ENCODE measurements around the gene STX16.

Gene STX16

DNA sequence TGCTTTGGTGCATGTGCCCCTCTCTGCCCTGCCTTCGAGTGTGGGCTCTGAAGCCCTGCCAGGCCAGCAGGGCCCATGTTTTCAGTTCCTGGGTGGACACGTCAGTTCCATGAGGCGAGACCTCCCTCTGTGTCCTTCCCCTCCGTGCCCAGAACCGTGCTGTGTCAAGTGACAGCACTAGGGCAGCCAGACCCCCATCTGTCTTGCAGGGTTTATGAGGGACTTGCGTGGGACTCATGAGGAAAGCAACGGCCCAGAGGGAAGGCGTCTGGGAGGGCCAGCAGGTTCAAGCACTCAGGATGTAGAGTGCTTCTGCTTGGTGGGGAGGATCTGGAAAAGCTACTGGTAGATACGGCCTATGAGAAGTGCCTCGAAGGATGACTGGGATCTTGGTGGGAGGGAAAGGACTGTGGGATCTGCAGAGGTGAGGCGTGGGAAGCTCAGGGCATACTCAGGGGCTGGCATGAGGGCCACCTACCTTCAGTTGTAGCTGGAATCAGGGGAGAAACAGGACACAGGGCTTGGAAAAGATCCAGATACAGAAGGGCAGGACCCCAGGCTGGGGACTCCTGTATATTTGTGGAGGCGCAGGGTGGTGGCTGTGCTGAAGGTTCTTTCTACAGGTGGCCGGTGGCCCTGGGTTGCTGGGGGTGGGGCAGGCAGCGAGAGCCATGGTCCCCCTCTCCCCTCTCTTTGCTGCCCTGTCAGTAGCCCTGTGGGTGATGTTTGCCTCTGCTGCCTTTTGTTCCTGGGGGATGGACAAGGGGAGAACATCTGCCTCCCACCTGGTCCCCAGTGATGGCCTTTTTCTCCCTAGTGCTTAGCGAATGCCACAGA lies 47.0 kb downstream of the STX16 start:
- DNase-seq (ENCODE audit: low read depth), result no peak

- DNase-seq (ENCODE audit: low read depth), result no peak
Measured at GRCh38 chr20:58698741-58699622, 47.9 kb downstream of the STX16 start.

- no peak for DNase-seq (ENCODE audit: low read depth)
Measured at GRCh38 chr20:58699623-58700107, 48.6 kb downstream of the STX16 start.

DNA sequence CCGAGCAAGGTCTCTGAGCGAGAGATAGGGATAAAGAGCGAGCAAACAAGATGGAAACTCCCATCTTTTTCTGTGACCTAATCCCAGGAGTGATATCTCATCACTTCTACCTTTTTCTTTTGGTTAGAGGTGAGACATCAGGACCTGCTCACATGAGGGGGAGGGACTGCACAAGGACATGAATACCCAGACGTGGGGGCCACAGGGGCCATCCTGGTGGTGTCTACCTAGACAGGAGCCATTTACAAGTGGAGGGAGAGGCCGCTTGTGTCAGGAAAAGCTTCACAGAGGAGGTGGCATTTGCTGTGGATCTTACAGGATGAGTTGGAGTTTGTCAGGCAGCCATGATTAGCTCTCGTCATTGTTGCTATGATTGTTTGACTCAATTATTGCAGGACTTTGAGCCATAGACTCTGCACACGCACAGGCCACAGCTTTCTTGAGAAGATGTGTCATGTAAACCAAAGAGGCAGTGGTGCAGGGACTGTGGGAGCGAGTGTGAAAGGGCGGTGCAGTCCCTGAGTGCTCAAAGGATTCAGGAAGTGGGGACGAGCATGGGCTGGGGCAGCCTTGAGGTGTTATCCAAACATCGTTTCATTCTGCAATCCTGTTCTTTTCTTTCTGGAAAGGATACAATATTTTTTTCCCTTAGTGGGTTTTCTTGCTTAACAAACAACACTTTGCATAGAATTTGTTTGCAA lies 49.2 kb downstream of the STX16 start:
- no peak for DNase-seq (ENCODE audit: low read depth)

DNA sequence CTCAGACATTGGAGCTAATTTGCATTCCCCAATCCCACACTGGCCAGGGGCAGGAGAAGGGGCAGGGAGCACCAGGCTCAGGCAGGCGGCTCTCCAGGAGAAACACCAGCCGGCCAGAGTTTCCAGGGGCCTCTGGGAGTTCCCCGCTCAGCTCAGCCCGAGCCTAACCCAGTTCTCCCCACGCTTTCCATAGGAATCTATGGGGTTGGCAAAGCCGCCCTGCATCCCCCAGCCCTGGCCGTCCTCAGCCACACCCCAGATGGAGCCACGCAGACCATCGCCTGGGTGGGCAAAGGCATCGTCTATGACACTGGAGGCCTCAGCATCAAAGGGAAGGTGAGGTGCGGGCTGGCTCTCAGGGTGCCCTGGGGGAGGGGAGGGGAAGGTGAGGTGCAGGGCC lies 49.7 kb downstream of the STX16 start:
- no peak for DNase-seq (ENCODE audit: low read depth)

DNA sequence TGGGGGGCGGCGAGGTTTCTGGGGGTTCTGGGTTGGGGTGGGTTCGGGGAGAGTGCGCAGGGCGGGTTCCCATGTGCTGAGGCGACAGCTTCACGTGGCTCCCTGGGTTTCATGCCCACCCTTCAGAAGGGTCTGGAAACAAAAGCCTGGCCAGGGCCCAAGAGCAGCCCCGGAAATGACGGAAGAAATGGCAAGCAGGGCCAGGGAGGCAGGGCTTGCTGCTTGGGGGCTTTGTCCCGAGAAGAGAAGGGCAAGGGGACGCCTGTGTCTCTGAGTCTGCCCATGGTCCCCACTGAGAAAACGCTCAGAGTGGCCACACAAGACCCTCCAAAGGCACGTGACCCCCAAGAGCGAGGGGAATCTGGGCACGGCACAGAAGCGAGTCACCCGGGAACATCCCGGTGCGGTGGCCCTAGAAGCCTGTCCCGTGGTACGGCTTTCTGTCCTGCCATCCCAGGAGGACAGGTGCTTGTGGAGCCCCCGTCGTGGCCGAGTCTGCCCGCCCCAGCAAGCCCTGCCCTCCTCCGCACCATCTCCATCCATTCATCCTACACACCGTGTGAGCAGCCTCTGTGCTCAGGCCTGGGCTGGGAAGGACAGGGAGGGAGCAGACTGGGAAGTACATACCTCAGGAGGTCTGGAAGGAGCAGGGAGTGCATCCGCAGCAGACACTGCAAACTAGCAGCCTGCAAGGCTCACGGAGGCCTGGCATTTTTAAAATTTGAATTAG lies 50.5 kb downstream of the STX16 start:
- DNase-seq (ENCODE audit: low read depth), result no peak

GRCh38 chr20:58702161-58702510 lies 51.1 kb downstream of the STX16 start:
- no peak for DNase-seq (ENCODE audit: low read depth)

- no peak for DNase-seq (ENCODE audit: low read depth)
Measured at GRCh38 chr20:58702859-58703648, 52.0 kb downstream of the STX16 start.

DNA sequence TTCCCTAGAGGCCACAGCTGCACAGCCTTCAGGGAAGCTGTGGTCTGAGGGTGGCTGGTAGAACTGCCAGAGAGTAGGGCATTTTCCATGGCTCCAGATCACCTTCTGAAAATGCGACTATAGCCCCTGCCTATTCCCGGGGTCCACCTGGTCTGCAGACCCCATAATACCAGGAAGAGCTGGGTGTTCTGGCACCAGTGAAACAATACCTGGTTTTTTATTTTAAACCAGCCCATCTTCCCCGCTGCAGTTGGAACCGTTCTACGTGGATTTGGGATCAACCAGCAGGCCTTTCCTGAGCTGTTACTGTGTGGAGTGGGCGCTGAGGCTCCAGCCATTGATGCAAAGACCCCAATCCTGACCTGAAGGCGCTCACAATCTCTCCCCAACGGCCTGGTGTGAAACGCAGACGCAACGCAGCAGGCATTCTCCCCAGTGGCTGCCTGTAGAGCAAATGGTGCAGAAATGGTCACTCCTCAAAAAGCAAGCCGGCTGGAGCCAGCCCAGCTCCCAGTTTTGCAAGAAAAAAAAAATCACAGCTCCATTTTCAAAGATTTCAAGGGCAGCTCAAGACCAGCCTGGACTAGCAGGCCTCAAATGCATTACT lies 52.8 kb downstream of the STX16 start:
- DNase-seq (ENCODE audit: low read depth), result no peak

DNA sequence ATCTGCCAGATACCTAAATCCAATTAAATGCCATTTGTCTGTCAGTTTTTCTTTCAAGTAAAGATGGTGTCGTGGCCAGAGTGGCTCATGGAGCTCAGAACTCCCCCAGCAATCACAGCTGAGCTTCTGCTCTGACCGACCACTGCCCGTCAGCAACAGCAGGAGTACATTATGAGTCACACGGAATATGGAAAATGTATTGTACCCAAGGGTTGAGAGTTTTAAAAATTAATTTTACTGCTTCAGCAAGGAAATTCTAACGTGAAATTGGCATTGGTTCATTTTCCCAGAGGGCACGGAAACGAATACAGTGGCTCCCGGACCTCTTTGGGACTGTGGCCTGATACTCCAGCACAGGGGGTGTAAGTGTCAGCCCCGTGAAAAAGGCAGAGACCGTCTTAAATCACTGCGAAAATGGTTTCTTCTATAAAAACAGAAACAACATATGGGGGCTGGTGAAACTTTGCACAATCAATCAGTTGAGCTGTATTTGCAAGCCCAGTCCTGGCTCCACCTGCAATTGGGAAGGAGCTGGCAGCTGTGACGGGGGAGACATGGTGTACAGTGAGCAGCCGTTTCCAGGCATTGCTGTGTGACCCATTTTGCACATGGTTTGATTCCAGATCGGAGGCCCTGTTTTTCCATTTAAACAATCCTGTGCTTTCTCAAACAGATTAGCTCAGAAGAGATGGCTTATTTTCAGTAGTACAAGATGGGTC lies 54.3 kb downstream of the STX16 start:
- DNase-seq (ENCODE audit: low read depth), result no peak

- DNase-seq (ENCODE audit: low read depth), result no peak
Measured at GRCh38 chr20:58706150-58706892, 55.2 kb downstream of the STX16 start.

GRCh38 chr20:58706975-58707681 lies 56.0 kb downstream of the STX16 start:
- DNase-seq (ENCODE audit: low read depth), result no peak

- DNase-seq (ENCODE audit: low read depth), result no peak
Measured at GRCh38 chr20:58707770-58708169, 56.7 kb downstream of the STX16 start.

DNA sequence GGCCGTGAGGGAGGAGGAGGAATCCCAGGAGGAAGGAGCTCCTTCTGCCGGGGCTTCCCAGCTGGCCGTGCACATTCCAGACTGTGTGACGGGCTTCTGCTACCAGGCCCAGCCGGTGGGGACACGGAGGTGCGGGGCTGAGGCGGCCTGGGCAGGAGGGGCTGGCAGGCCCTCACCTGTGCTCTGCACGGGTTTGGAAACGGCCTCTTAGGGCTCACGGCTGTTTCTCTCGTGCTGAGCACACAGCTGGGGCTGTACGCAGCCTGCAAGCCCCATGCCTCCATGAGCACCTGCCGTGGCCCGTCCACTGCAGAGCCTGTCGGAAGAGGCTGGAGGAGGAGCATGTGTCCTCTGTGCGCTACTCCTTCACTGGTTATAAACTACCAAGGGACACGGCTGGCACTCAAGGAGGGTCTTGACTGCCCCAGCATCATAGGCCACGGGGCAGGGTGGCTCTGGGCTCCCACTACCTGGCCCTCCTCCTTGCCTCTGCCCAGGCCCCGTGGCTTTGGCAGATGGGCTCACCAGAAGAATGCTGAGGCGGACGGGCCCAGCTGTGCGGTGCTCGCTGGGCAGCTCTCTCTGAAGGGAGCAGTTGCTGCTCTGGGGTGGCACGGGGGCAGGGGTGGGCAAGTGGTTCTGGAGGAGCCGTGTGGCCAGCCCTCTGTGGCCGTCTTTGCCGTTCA lies 57.3 kb downstream of the STX16 start:
- DNase-seq (ENCODE audit: low read depth), result no peak

GRCh38 chr20:58709013-58709702 lies 58.1 kb downstream of the STX16 start:
- no peak for DNase-seq (ENCODE audit: low read depth)

GRCh38 chr20:58709703-58710039 lies 58.6 kb downstream of the STX16 start:
- DNase-seq (ENCODE audit: low read depth), result no peak

GRCh38 chr20:58710481-58711265 lies 59.6 kb downstream of the STX16 start:
- no peak for DNase-seq (ENCODE audit: low read depth)
